Neural cell (in vitro differentiated cells): ENCODE results near the gene HHIP. TPM values are rescaled to one million over a fixed set of nuclear protein-coding genes. Genes with fewer than 3 reads are reported as not detected.

Experiments used
- H2AFZ ChIP-seq: fragments of 200-600, 300-800 bp; sonication (generic), shearing (Covaris generic); 2 replicates; pipeline ENCODE4 v1.6.0; 2014; ENCODE audit warnings: low read depth, mild to moderate bottlenecking, antibody characterized with exemption, low read length, moderate library complexity
- H3F3A ChIP-seq: fragments of 200-600 bp; shearing (Covaris generic); 2 replicates; pipeline ENCODE4 v1.6.1; 2016; ENCODE audit warnings: mild to moderate bottlenecking, moderate library complexity, mixed read lengths, antibody characterized with exemption, low read length; ENCODE audit not compliant: insufficient read depth, poor library complexity, severe bottlenecking
- H3K27ac ChIP-seq: fragments of 200-600, 300-800 bp; sonication (generic), shearing (Covaris generic); 2 replicates; pipeline ENCODE4 v1.5.1; 2014; ENCODE audit warnings: mild to moderate bottlenecking, low read length, moderate library complexity
- H3K27me3 ChIP-seq: fragments of 300-800, 200-600 bp; sonication (generic), shearing (Covaris generic); 2 replicates; pipeline ENCODE4 v1.6.0; 2014; ENCODE audit warnings: mild to moderate bottlenecking, low read depth, low read length, moderate library complexity; ENCODE audit not compliant: insufficient read depth
- H3K36me3 ChIP-seq: fragments of 300-800, 200-600 bp; sonication (generic), shearing (Covaris generic); 2 replicates; pipeline ENCODE4 v1.5.1; 2014; ENCODE audit warnings: mild to moderate bottlenecking, antibody characterized with exemption, low read length, moderate library complexity; ENCODE audit not compliant: insufficient read depth
- H3K4me2 ChIP-seq: fragments of 300-800, 200-600 bp; sonication (generic), shearing (Covaris generic); 2 replicates; pipeline ENCODE4 v1.6.0; 2014; ENCODE audit warnings: mild to moderate bottlenecking, low read length
- H3K4me3 ChIP-seq: fragments of 300-800, 200-600 bp; sonication (generic), shearing (Covaris generic); 2 replicates; pipeline ENCODE4 v1.5.1; 2014; ENCODE audit warnings: mild to moderate bottlenecking, low read length, moderate library complexity
- H3K79me2 ChIP-seq: fragments of 200-600 bp; shearing (Covaris generic); replicated peaks from 2 replicates; pipeline ENCODE4 v1.6.0; 2014; ENCODE audit warnings: mild to moderate bottlenecking, low read length, moderate library complexity; ENCODE audit not compliant: insufficient read depth
- H3K9ac ChIP-seq: fragments of 300-800, 200-600 bp; sonication (generic), shearing (Covaris generic); 2 replicates; pipeline ENCODE4 v1.6.1; 2016; ENCODE audit warnings: mild to moderate bottlenecking, low read length, mixed read lengths
- H3K9me2 ChIP-seq: fragments of 200-600 bp; shearing (Covaris generic); 2 replicates; pipeline ENCODE4 v1.6.1; 2016; ENCODE audit warnings: mild to moderate bottlenecking, low read length, mixed read lengths; ENCODE audit not compliant: insufficient read depth
- H3K9me3 ChIP-seq: fragments of 200-600, 300-800 bp; sonication (generic), shearing (Covaris generic); 2 replicates; pipeline ENCODE4 v1.6.1; 2016; ENCODE audit warnings: mild to moderate bottlenecking, mixed run types, low read length, moderate library complexity, mixed read lengths
- H4K20me1 ChIP-seq: fragments of 200-600 bp; shearing (Covaris generic); 2 replicates; pipeline ENCODE4 v1.6.1; 2016; ENCODE audit warnings: mild to moderate bottlenecking, mixed run types; ENCODE audit not compliant: insufficient read depth
- EP300 ChIP-seq: fragments of 450-650 bp; conservative IDR thresholded peaks from 2 replicates; pipeline ENCODE4 v1.6.1; 2014; ENCODE audit warnings: antibody characterized with exemption, mild to moderate bottlenecking, moderate library complexity; ENCODE audit not compliant: poor library complexity, severe bottlenecking
- EZH2 ChIP-seq: fragments of 200-600, 300-800 bp; shearing (Covaris generic), sonication (generic); IDR thresholded peaks from 2 replicates; pipeline ENCODE4 v1.6.1; 2014; ENCODE audit warnings: antibody characterized with exemption, low read length, borderline replicate concordance, mild to moderate bottlenecking; ENCODE audit not compliant: insufficient read depth, poor library complexity, severe bottlenecking
- MXI1 ChIP-seq: fragments of 450-650 bp; conservative IDR thresholded peaks from 2 replicates; pipeline ENCODE4 v1.6.1; 2014; ENCODE audit warnings: antibody characterized with exemption, mild to moderate bottlenecking; ENCODE audit not compliant: poor library complexity, severe bottlenecking
- POLR2AphosphoS5 ChIP-seq: IDR thresholded peaks from 2 replicates; pipeline ENCODE4 v1.6.1; 2012
- RAD21 ChIP-seq: fragments of 450-650 bp; conservative IDR thresholded peaks from 2 replicates; pipeline ENCODE4 v1.6.1; 2014; ENCODE audit warnings: antibody characterized with exemption, mild to moderate bottlenecking, moderate library complexity
- SMC3 ChIP-seq: fragments of 450-650 bp; conservative IDR thresholded peaks from 2 replicates; pipeline ENCODE4 v1.6.1; 2014; ENCODE audit warnings: antibody characterized with exemption, mild to moderate bottlenecking, moderate library complexity; ENCODE audit not compliant: poor library complexity
- TAF1 ChIP-seq: IDR thresholded peaks from 2 replicates; pipeline ENCODE4 v1.6.1; 2012; ENCODE audit warnings: low read depth
- polyA plus RNA-seq: library from polyadenylated mRNA; depleted of rRNA; stranded (reverse); fragments of >200 nt; gene quantifications from 2 replicates; pipeline ENCODE4 v1.2.3, GENCODE V29; 2014
- TF ChIP-seq, protein P1 (sequence below): IDR thresholded peaks from 2 replicates; pipeline ENCODE4 v1.6.1; 2012; ENCODE audit warnings: borderline replicate concordance
- TF ChIP-seq, protein P2 (sequence below): fragments of 450-650 bp; IDR thresholded peaks from 2 replicates; pipeline ENCODE4 v1.5.1; 2014; ENCODE audit warnings: antibody characterized with exemption, mild to moderate bottlenecking, moderate library complexity; ENCODE audit not compliant: poor library complexity, severe bottlenecking

The HHIP gene
- polyA plus RNA-seq, 1 donor from 2014 or later, result not detected

DNA sequence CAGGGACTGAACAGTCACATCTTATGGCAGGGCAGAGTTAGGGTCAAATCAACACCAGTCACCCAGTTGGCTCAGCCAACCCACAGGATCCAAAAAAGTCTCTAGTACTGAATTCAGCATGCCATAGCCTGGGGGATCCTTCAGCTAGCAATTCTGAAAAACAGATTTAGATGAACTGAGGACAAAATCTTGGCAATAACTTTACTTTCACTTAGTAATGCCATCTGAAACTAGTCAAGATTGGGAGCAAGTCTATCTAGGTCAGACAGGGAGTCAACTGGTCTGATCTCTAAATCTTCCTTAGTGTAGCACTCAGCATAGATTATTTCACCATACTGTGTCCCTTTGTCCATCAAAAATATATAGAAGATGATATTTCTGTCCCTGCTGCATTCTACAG lies 76.0 kb downstream of the HHIP start:
- Histone ChIP-seq H2AFZ (no peak overlapping the region), H3K36me3 (no peaks in the 10 kb centered on the region), H3K9ac (no peak overlapping the region), H4K20me1 (no peaks in the 10 kb centered on the region), H3F3A (no peaks in the 10 kb centered on the region), H3K9me3 (no peaks in the 10 kb centered on the region), H3K4me2 (no peak overlapping the region), H3K79me2 (no peaks in the 10 kb centered on the region), H3K27ac (no peak overlapping the region), H3K9me2 (no peaks in the 10 kb centered on the region), H3K27me3 (no peaks in the 10 kb centered on the region), H3K4me3 (no peak overlapping the region)
- no peak for TF ChIP-seq TAF1
- TF ChIP-seq, protein P1, sequence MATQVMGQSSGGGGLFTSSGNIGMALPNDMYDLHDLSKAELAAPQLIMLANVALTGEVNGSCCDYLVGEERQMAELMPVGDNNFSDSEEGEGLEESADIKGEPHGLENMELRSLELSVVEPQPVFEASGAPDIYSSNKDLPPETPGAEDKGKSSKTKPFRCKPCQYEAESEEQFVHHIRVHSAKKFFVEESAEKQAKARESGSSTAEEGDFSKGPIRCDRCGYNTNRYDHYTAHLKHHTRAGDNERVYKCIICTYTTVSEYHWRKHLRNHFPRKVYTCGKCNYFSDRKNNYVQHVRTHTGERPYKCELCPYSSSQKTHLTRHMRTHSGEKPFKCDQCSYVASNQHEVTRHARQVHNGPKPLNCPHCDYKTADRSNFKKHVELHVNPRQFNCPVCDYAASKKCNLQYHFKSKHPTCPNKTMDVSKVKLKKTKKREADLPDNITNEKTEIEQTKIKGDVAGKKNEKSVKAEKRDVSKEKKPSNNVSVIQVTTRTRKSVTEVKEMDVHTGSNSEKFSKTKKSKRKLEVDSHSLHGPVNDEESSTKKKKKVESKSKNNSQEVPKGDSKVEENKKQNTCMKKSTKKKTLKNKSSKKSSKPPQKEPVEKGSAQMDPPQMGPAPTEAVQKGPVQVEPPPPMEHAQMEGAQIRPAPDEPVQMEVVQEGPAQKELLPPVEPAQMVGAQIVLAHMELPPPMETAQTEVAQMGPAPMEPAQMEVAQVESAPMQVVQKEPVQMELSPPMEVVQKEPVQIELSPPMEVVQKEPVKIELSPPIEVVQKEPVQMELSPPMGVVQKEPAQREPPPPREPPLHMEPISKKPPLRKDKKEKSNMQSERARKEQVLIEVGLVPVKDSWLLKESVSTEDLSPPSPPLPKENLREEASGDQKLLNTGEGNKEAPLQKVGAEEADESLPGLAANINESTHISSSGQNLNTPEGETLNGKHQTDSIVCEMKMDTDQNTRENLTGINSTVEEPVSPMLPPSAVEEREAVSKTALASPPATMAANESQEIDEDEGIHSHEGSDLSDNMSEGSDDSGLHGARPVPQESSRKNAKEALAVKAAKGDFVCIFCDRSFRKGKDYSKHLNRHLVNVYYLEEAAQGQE, result no peak
- TF ChIP-seq RAD21, result no peak
- no peak for TF ChIP-seq SMC3
- TF ChIP-seq POLR2AphosphoS5, result no peak
- no peak for TF ChIP-seq MXI1
- TF ChIP-seq EP300, result no peak
- TF ChIP-seq, protein P2, sequence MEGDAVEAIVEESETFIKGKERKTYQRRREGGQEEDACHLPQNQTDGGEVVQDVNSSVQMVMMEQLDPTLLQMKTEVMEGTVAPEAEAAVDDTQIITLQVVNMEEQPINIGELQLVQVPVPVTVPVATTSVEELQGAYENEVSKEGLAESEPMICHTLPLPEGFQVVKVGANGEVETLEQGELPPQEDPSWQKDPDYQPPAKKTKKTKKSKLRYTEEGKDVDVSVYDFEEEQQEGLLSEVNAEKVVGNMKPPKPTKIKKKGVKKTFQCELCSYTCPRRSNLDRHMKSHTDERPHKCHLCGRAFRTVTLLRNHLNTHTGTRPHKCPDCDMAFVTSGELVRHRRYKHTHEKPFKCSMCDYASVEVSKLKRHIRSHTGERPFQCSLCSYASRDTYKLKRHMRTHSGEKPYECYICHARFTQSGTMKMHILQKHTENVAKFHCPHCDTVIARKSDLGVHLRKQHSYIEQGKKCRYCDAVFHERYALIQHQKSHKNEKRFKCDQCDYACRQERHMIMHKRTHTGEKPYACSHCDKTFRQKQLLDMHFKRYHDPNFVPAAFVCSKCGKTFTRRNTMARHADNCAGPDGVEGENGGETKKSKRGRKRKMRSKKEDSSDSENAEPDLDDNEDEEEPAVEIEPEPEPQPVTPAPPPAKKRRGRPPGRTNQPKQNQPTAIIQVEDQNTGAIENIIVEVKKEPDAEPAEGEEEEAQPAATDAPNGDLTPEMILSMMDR, result no peak
- no peak for TF ChIP-seq EZH2

- Histone ChIP-seq H3K36me3 (no peaks in the 10 kb centered on the region), H3K9me2 (no peaks in the 10 kb centered on the region), H3K9me3 (no peaks in the 10 kb centered on the region), H3K79me2 (no peaks in the 10 kb centered on the region), H3K27me3 (no peaks in the 10 kb centered on the region), H3K4me2 (no peak overlapping the region), H3F3A (no peaks in the 10 kb centered on the region), H3K9ac (no peak overlapping the region), H4K20me1 (no peaks in the 10 kb centered on the region), H2AFZ (no peak overlapping the region), H3K4me3 (no peak overlapping the region), H3K27ac (no peak overlapping the region)
- TF ChIP-seq, protein P1, result no peak
- TF ChIP-seq RAD21 (no peak), POLR2AphosphoS5 (no peak), TAF1 (no peak), MXI1 (no peak), EZH2 (no peak)
- TF ChIP-seq, protein P2, result no peak
Measured at GRCh38 chr4:144723471-144723870, 77.5 kb downstream of the HHIP start.
